OCI-LY7 (cell line): ENCODE measurements around the gene TECPR2.

Source experiments
- CTCF ChIP-seq: fragments of 200-600 bp; sonication (generic); conservative IDR thresholded peaks from 2 replicates; pipeline ENCODE4 v1.5.1; 2014; ENCODE audit warnings: mild to moderate bottlenecking, antibody characterized with exemption, low read length, moderate library complexity, mixed read lengths
- EZH2phosphoT487 ChIP-seq: fragments of 200-600 bp; sonication (generic); IDR thresholded peaks from 2 replicates; pipeline ENCODE4 v1.6.1; 2018; ENCODE audit warnings: low read depth, borderline replicate concordance, mild to moderate bottlenecking, mixed run types, antibody characterized with exemption, low read length, moderate library complexity, mixed read lengths

GRCh38 chr14:102472791-102473150, 110.0 kb downstream of the TECPR2 start:
- no peak for TF ChIP-seq CTCF
- TF ChIP-seq EZH2phosphoT487, result no peak
